Measurements from ENCODE around the gene MYCBP. TPM values are rescaled to one million over a fixed set of nuclear protein-coding genes. Genes with fewer than 3 reads are reported as not detected.

Gene MYCBP
- total RNA-seq, 1 experiment from 2014 or later: 18.1 TPM

- no peaks in the 10 kb centered on the region for H3K27me3 ChIP-seq
- H3K36me3 ChIP-seq: peaks cover 13% of the 10 kb centered on the region
- H3K4me3 ChIP-seq: no peak overlapping the region
- peak; percentile 18 for DNase-seq
- no peaks in the 10 kb centered on the region for H3K9me3 ChIP-seq
Measured at GRCh38 chr1:38834937-38835827, 38.0 kb downstream of the MYCBP start.

GRCh38 chr1:38834221-38834782, 38.8 kb downstream of the MYCBP start:
- H3K4me3 ChIP-seq: no peak overlapping the region

GRCh38 chr1:38833146-38833545, 40.0 kb downstream of the MYCBP start:
- no peaks in the 10 kb centered on the region for H3K27me3 ChIP-seq
- DNase-seq: no peak
- H3K36me3 ChIP-seq: no peaks in the 10 kb centered on the region; the same call in 1 of the 2 replicates
- no peaks in the 10 kb centered on the region for H3K9me3 ChIP-seq
- H3K4me3 ChIP-seq: no peak overlapping the region

More at GRCh38 chr1:38834221-38834782, 38.8 kb downstream of the MYCBP start:
- Histone ChIP-seq H3K36me3 (peaks cover 7% of the 10 kb centered on the region), H3K9me3 (no peaks in the 10 kb centered on the region), H3K27me3 (no peaks in the 10 kb centered on the region)
- DNase-seq: no peak

- Histone ChIP-seq H3K9me3 (no peaks in the 10 kb centered on the region), H3K36me3 (no peaks in the 10 kb centered on the region; the same call in 1 of the 2 replicates), H3K27me3 (no peaks in the 10 kb centered on the region), H3K4me3 (no peak overlapping the region)
- no peak for DNase-seq
Measured at GRCh38 chr1:38832370-38832734, 40.8 kb downstream of the MYCBP start.

GRCh38 chr1:38831731-38832369, 41.3 kb downstream of the MYCBP start:
- Histone ChIP-seq H3K27me3 (no peaks in the 10 kb centered on the region), H3K36me3 (no peaks in the 10 kb centered on the region; the same call in 1 of the 2 replicates), H3K4me3 (no peak overlapping the region), H3K9me3 (no peaks in the 10 kb centered on the region)
- DNase-seq: no peak

GRCh38 chr1:38829368-38829767, 43.8 kb downstream of the MYCBP start:
- Histone ChIP-seq H3K36me3 (no peaks in the 10 kb centered on the region), H3K27me3 (0 out of 2 replicates have a peak, but pooled peaks cover 4% of the 10 kb centered on the region), H3K9me3 (no peaks in the 10 kb centered on the region), H3K4me3 (no peak overlapping the region)
- no peak for DNase-seq

- Histone ChIP-seq H3K27me3 (0 out of 2 replicates have a peak, but pooled peaks cover 4% of the 10 kb centered on the region), H3K36me3 (no peaks in the 10 kb centered on the region), H3K4me3 (no peak overlapping the region), H3K9me3 (no peaks in the 10 kb centered on the region)
- DNase-seq: no peak
Measured at GRCh38 chr1:38827318-38827717, 45.8 kb downstream of the MYCBP start.

GRCh38 chr1:38826886-38827285, 46.3 kb downstream of the MYCBP start:
- no peaks in the 10 kb centered on the region for H3K36me3 ChIP-seq
- no peak for DNase-seq
- no peak overlapping the region for H3K4me3 ChIP-seq
- H3K27me3 ChIP-seq: 0 out of 2 replicates have a peak, but pooled peaks cover 4% of the 10 kb centered on the region
- H3K9me3 ChIP-seq: no peaks in the 10 kb centered on the region

- H3K27me3 ChIP-seq: 0 out of 2 replicates have a peak, but pooled peaks cover 4% of the 10 kb centered on the region
- H3K4me3 ChIP-seq: no peak overlapping the region
- no peaks in the 10 kb centered on the region for H3K9me3 ChIP-seq
- no peaks in the 10 kb centered on the region for H3K36me3 ChIP-seq
- DNase-seq: no peak
Measured at GRCh38 chr1:38826262-38826661, 46.9 kb downstream of the MYCBP start.

- peaks cover 6% of the 10 kb centered on the region for H3K27me3 ChIP-seq
- H3K9me3 ChIP-seq: no peaks in the 10 kb centered on the region
Measured at GRCh38 chr1:38820860-38821259, 52.3 kb downstream of the MYCBP start.

GRCh38 chr1:38819516-38819915, 53.6 kb downstream of the MYCBP start:
- Histone ChIP-seq H3K27me3 (peaks cover 5% of the 10 kb centered on the region), H3K36me3 (no peaks in the 10 kb centered on the region), H3K4me3 (no peak overlapping the region), H3K9me3 (no peaks in the 10 kb centered on the region)
- DNase-seq: no peak

More at GRCh38 chr1:38820860-38821259, 52.3 kb downstream of the MYCBP start:
- Histone ChIP-seq H3K36me3 (no peaks in the 10 kb centered on the region), H3K4me3 (no peak overlapping the region)
- no peak for DNase-seq

GRCh38 chr1:38819040-38819439, 54.1 kb downstream of the MYCBP start:
- no peak for DNase-seq
- no peaks in the 10 kb centered on the region for H3K36me3 ChIP-seq
- peaks cover 5% of the 10 kb centered on the region for H3K27me3 ChIP-seq
- H3K9me3 ChIP-seq: no peaks in the 10 kb centered on the region
- no peak overlapping the region for H3K4me3 ChIP-seq

- peak; percentile 24 for DNase-seq
- no peak overlapping the region for H3K4me3 ChIP-seq
- H3K36me3 ChIP-seq: no peaks in the 10 kb centered on the region
- H3K27me3 ChIP-seq: peaks cover 5% of the 10 kb centered on the region
- H3K9me3 ChIP-seq: no peaks in the 10 kb centered on the region
Measured at GRCh38 chr1:38818175-38818976, 54.8 kb downstream of the MYCBP start.

- DNase-seq: no peak
- H3K9me3 ChIP-seq: no peaks in the 10 kb centered on the region
- H3K4me3 ChIP-seq: no peak overlapping the region
- H3K36me3 ChIP-seq: no peaks in the 10 kb centered on the region
- H3K27me3 ChIP-seq: peaks cover 8% of the 10 kb centered on the region
Measured at GRCh38 chr1:38817267-38818174, 55.6 kb downstream of the MYCBP start.

GRCh38 chr1:38815903-38816627, 57.1 kb downstream of the MYCBP start:
- H3K36me3 ChIP-seq: no peaks in the 10 kb centered on the region
- no peak overlapping the region for H3K4me3 ChIP-seq
- H3K27me3 ChIP-seq: peaks cover 9% of the 10 kb centered on the region
- H3K9me3 ChIP-seq: no peaks in the 10 kb centered on the region
- DNase-seq: no peak
